GM23248 (cell line): ENCODE measurements around the gene MGAT4B.

Experiments
- EZH2 ChIP-seq: fragments of 200-600 bp; sonication (generic); IDR thresholded peaks from 2 replicates; pipeline ENCODE4 v1.6.1; 2018; ENCODE audit warnings: antibody characterized with exemption, mild to moderate bottlenecking; ENCODE audit not compliant: insufficient read depth, poor library complexity, severe bottlenecking
- EZH2phosphoT487 ChIP-seq: fragments of 200-600 bp; sonication (generic); IDR thresholded peaks from 2 replicates; pipeline ENCODE4 v1.6.1; 2018; ENCODE audit warnings: antibody characterized with exemption, moderate library complexity, mild to moderate bottlenecking, low read depth; ENCODE audit not compliant: insufficient read depth

DNA sequence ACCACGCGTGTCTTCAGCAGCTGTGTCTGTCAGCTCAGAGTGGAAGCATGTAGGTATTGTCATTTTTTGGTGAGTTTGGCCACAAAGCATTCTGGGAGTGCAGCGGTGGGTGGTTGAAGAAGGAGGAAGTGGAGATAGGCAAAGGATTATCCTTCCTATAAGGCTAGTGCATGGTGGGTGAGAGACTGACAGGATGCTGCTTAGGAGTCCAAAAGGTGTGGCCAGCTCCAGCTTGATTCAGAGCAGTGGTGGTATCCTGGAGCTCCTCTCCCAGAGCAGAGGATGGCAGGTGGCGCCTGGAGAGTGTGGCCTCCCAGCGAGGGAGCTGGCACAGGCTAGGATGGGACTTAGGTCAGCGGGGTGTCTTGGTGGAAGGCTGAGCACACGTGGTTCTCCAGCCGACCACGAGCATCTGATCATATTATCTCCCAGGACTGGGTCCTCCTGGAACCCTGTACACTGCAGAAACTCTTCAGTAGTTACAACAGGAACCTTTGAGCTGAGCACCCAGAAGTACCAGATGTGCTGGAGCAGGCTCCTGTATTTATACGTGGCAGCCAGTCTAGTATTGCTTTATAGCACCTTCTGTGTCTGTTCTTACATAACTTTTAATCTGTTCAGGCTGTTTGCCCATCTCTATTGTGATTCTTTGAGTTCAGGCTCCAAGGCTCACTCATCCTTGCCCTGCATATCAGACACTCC lies 44.4 kb downstream of the MGAT4B start:
- no peak for TF ChIP-seq EZH2
- no peak for TF ChIP-seq EZH2phosphoT487
